ENCODE results near the gene RND2. TPM values are rescaled to one million over a fixed set of nuclear protein-coding genes. Genes with fewer than 3 reads are reported as not detected.

The RND2 gene
- total RNA-seq, 1 donor from 2014 or later, result 0.40 TPM

- no peak for DNase-seq (ENCODE audit: low read depth)
- H3K4me3 ChIP-seq (ENCODE audit: low read depth, low read length), result no peak overlapping the region
Observed at GRCh38 chr17:43068570-43069367, 43.7 kb downstream of the RND2 start.

DNA sequence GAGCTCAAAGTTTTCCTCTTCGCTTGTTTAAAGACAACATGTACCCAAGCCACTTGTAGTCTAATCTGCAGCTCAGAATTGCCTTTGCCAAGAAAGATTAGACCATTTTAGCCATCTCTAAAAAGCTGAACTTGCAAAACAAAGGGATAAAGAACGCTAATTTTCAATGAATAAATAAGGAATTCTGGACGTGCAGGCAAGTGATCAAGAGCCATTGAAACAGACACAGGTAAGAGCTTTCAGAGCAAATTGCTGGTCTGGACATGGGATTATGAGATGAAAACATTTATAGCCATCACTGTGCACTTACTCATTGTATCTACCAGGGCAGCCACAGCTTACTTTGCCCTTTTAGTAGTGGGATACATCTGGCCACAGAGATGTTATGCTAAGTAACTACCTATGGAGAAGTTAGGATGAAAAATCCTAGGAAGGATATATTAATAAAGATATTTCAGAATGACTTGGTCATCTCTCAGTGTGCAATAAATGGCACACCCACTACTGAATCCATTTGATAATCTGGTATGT, 44.4 kb downstream of the RND2 start:
- TF ChIP-seq, protein P1, sequence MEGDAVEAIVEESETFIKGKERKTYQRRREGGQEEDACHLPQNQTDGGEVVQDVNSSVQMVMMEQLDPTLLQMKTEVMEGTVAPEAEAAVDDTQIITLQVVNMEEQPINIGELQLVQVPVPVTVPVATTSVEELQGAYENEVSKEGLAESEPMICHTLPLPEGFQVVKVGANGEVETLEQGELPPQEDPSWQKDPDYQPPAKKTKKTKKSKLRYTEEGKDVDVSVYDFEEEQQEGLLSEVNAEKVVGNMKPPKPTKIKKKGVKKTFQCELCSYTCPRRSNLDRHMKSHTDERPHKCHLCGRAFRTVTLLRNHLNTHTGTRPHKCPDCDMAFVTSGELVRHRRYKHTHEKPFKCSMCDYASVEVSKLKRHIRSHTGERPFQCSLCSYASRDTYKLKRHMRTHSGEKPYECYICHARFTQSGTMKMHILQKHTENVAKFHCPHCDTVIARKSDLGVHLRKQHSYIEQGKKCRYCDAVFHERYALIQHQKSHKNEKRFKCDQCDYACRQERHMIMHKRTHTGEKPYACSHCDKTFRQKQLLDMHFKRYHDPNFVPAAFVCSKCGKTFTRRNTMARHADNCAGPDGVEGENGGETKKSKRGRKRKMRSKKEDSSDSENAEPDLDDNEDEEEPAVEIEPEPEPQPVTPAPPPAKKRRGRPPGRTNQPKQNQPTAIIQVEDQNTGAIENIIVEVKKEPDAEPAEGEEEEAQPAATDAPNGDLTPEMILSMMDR (conservative IDR thresholded peaks at IDR 0.05; ENCODE audit: low read depth, low read length), result no peak
- H3K4me3 ChIP-seq (ENCODE audit: low read depth, low read length), result no peak overlapping the region
- DNase-seq (ENCODE audit: low read depth), result no peak

More at GRCh38 chr17:43068570-43069367, 43.7 kb downstream of the RND2 start:
- TF ChIP-seq, protein P1 (conservative IDR thresholded peaks at IDR 0.05; ENCODE audit: low read depth, low read length), result no peak

GRCh38 chr17:43070257-43070656, 45.2 kb downstream of the RND2 start:
- no peak for DNase-seq (ENCODE audit: low read depth)
- TF ChIP-seq, protein P1 (conservative IDR thresholded peaks at IDR 0.05; ENCODE audit: low read depth, low read length), result no peak
- no peak overlapping the region for H3K4me3 ChIP-seq (ENCODE audit: low read depth, low read length)

- TF ChIP-seq, protein P1 (conservative IDR thresholded peaks at IDR 0.05; ENCODE audit: low read depth, low read length), result no peak
- H3K4me3 ChIP-seq (ENCODE audit: low read depth, low read length), result no peak overlapping the region
- no peak for DNase-seq (ENCODE audit: low read depth)
Observed at GRCh38 chr17:43070872-43071271, 45.8 kb downstream of the RND2 start.

- no peak overlapping the region for H3K4me3 ChIP-seq (ENCODE audit: low read depth, low read length)
- no peak for DNase-seq (ENCODE audit: low read depth)
- TF ChIP-seq, protein P1 (conservative IDR thresholded peaks at IDR 0.05; ENCODE audit: low read depth, low read length), result no peak
Observed at GRCh38 chr17:43074869-43075268, 49.8 kb downstream of the RND2 start.

DNA sequence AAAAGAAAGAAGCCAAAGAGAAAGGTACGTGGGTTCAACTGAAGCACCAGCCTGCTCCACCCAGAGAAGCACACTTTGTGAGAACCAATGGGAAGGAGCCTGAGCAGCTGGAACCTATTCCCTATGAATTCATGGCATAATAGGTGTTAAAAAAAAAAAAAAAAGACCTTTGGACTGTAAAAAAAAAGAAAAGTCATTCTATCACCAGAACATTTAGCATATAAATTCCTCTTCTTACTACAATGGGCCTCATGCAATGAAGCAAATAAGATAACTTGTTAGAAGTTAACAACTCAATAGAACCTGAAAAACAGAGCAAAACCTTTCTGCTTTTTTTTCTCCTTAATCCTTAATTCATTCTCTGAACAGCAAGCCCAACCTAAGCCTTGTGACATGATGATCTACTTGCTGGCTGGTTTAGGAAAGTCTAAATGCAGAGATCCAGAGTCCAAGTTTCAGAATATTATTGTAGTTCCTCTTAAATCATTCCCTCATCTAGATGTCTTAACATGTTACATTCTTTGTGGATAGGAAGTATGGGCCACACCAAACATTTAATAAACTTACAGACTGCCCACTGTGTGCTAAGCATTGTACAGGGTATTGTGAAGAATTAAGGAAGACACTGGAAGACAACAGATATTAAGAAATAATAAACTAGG, 54.7 kb downstream of the RND2 start:
- TF ChIP-seq, protein P1 (conservative IDR thresholded peaks at IDR 0.05; ENCODE audit: low read depth, low read length), result no peak
- no peak overlapping the region for H3K4me3 ChIP-seq (ENCODE audit: low read depth, low read length)
- no peak for DNase-seq (ENCODE audit: low read depth)

Other genes starting within 250 kb of the RND2 start
- 2.3 and 11.3 TPM in 2 replicates for gene WNK4, start 244.6 kb upstream of the RND2 start, total RNA-seq
- gene COA3, start 226.5 kb upstream of the RND2 start, total RNA-seq, result 85.6 and 95.0 TPM in 2 replicates
- gene CNTD1, start 226.4 kb upstream of the RND2 start, total RNA-seq, result not detected in 2 replicates
- gene BECN1, start 200.9 kb upstream of the RND2 start, total RNA-seq, result 52.2 and 68.4 TPM in 2 replicates
- gene PSME3, start 191.8 kb upstream of the RND2 start, total RNA-seq, result 126 and 190 TPM in 2 replicates
- gene AOC2, start 180.7 kb upstream of the RND2 start, total RNA-seq, result 0.22 TPM in 1 of 2 replicates, not detected in the other
- not detected in 2 replicates for gene AOC3, start 174.0 kb upstream of the RND2 start, total RNA-seq
- gene G6PC1, start 124.4 kb upstream of the RND2 start, total RNA-seq, result not detected in 2 replicates
- 23.0 and 39.1 TPM in 2 replicates for gene AARSD1, start 60.8 kb upstream of the RND2 start, total RNA-seq
- 1.3 and 2.5 TPM in 2 replicates for gene PTGES3L, start 45.2 kb upstream of the RND2 start, total RNA-seq
- 8.1 and 14.0 TPM in 2 replicates for gene RUNDC1, start 44.7 kb upstream of the RND2 start, total RNA-seq
- 1,399 and 1,932 TPM in 2 replicates for gene RPL27, start 26.8 kb upstream of the RND2 start, total RNA-seq
- 17.6 and 21.2 TPM in 2 replicates for gene IFI35, start 18.4 kb upstream of the RND2 start, total RNA-seq
- 205 and 243 TPM in 2 replicates for gene VAT1, start 2.8 kb upstream of the RND2 start, total RNA-seq
- 29.5 and 42.0 TPM in 2 replicates for gene BRCA1, start 100.1 kb downstream of the RND2 start, total RNA-seq
- gene NBR1, start 146.0 kb downstream of the RND2 start, total RNA-seq, result 32.1 and 33.6 TPM in 2 replicates
- 3.2 and 3.3 TPM in 2 replicates for gene TMEM106A, start 186.6 kb downstream of the RND2 start, total RNA-seq
- not detected in 2 replicates for gene CCDC200, start 203.4 kb downstream of the RND2 start, total RNA-seq
- gene RNU2-1, start 208.7 kb downstream of the RND2 start, total RNA-seq, result not detected in 2 replicates

Data from epithelial cell of proximal tubule (primary cell).